Astrocyte of the hippocampus (primary cell): ENCODE measurements around the gene ASTE1.
"Not testable (repeated sequence)": the region's sequence is repeated elsewhere in the genome, so short reads cannot be mapped to it uniquely, and the experiment has no call there.

Experiments
- DNase-seq: peaks from one replicate; pipeline ENCODE4 v3.0.0; 2011; ENCODE audit warnings: low read depth, low spot score

ASTE1 gene

GRCh38 chr3:131008326-131008725 lies 18.3 kb downstream of the ASTE1 start:
- no peak for DNase-seq

- no peak for DNase-seq
Observed at GRCh38 chr3:131007782-131008181, 18.8 kb downstream of the ASTE1 start.

DNA sequence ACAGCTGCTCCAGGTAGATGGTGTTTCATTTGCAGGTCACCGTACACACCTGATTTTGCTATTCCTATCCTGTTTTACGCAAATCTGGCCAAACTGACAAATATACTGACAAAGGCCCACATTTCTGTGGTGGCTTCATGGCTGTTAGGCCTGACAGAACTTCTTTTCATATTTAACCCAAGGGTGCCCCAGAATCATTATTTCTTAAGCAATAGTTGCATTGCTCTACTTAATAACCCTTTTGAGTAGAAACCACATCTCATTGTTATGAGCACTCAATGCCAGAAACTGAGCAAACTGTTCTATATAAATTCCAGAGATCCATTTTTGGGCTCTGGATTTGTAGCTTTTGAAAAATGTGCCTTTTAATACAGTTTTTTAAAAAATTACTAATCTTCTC lies 19.4 kb downstream of the ASTE1 start:
- no peak for DNase-seq

DNA sequence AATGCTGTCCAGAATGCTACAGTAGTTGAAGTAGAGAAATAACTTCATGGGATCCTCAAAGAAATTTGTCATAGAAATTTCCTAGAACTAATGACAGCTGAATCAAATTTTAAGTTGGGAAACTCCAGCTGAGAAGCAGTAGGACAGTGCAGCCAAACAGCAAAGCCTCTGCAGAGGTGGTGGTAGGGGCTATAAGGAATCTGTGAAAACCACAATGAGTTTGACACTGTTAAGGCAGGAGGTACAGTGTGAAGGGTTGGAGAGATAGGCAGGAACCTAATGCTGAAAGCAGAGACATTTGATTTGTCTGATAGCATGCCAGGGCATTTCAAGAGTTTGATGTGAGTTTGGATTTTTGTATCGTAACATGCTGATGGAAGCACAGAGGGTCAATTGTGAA lies 22.0 kb downstream of the ASTE1 start:
- no peak for DNase-seq

GRCh38 chr3:131001071-131001470 lies 25.6 kb downstream of the ASTE1 start:
- no peak for DNase-seq

DNA sequence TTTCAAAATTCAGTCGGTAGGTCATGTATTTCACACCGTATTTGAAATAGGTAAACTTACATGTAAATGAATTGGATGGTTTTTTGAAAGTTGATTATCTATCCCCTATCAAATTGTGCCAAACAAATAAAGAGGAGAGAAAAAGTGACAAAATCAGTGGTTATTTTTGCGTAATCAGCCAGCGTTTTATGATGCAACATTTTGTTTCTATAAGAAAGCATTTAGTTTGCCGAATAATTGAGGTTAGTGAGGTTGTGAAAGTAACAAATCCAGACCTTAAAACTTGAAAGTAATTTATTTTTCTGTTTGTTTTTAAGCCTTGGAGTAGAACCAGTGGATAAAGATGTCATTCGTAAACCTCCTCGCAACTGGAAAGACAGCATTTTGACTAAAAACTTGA lies 29.3 kb downstream of the ASTE1 start:
- DNase-seq: no peak

DNA sequence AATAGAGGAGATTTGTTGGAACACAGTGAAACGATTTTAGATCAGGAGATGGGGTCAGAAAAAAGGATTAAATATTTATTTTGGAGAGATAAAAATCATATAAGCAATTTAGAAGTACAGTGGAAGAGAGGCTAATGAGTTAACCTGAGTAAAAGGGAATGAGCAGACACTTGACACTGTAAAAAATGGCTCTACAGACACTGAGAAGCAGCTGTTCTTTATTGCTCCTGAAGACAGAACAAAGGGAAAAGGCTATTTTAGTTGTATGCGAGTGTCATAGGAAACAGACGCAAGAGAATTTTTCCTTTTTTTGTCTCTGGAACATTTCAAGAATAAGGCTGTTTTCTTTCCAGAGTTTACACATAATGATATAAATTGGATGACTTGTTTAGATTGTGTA lies 34.3 kb downstream of the ASTE1 start:
- DNase-seq: no peak

DNA sequence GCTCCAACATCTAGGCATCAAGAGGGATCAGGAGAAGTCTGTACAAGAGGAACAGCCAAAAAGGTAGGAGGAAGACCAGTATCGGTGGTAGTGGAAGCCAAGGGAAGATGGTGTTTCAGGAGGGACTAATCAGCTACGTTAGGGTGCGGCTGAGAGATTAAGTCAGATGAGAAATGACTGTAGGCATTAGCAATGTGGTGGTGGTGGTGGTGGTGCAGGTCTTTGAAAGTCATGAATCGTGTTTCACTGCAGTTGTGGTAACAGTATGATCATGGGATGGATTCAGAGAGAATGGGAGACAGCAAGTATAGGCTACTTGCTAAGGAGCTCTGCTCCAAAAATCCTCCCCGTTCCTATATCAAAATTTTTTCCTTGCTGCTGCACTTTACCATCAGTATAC lies 35.5 kb downstream of the ASTE1 start:
- no peak for DNase-seq

DNA sequence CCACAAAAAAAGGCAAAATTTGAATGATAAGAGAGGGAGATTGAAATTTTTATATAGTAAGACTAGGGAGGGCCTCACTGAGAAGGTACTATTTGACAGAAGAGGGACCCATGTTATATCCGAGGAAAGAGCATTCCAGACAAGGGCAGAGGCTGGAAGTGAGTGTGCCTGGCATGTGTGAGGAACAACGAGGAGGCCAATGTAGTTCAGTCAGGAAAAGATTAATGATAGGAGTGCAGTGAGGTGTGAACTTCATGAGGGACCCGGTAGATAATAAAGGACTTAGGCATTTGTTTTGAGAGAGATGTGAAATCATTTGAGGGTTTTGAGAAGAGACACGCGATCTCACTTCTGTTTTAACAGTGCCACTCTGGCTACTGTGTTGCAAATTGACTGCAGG lies 36.3 kb downstream of the ASTE1 start:
- DNase-seq: no peak

DNA sequence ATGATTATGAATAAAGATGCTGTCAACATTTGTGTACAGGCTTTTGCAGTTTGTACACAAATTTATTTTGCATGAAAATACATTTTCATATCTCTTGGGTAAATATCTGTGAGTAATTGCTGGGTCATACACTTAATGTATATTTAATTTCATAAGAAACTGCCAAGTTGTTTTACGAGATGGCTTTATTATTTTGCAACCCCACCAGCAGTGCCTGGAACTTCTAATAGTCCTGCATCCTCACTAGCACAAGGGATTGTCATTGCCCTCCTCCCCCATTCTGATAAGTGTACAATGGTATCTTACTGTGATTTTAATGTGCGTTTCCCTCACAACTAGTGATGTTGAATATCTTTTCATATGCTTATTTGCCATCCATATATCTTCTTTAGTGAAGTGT lies 45.2 kb downstream of the ASTE1 start:
- DNase-seq: no peak

DNA sequence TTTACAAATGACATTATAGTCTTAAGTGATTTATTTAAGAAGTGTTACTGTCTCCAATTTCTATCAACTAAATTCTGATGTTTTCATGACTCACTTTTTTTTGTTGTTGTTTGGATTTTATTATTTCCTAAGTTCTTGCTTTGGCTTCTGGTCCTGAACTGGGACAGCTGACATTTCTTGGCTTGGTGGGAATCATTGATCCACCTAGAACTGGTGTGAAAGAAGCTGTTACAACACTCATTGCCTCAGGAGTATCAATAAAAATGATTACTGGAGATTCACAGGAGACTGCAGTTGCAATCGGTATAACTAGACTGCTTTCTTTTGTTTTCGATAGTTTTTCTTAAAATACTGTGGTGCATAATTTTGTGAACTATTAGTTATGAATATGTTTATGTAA lies 47.5 kb downstream of the ASTE1 start:
- no peak for DNase-seq

DNA sequence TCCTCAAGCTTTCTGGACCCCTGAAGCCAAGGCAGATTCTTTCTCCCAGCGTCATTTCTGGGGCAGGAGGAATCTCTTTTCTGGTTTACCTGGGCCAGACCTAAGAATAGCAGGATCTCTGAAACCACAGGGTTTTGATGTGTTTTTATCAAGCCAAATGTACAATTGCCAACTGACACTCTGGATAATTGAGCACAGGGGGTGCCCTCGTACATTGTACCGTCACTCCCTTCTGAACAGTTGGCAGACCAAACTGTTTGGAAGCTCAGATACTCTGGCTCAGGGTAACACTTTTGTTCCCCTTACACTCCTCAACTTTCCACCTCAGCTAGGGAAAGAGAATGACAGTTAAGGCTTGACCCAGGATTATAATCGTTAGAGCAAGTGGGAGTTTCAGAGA lies 49.9 kb downstream of the ASTE1 start:
- DNase-seq: no peak

DNA sequence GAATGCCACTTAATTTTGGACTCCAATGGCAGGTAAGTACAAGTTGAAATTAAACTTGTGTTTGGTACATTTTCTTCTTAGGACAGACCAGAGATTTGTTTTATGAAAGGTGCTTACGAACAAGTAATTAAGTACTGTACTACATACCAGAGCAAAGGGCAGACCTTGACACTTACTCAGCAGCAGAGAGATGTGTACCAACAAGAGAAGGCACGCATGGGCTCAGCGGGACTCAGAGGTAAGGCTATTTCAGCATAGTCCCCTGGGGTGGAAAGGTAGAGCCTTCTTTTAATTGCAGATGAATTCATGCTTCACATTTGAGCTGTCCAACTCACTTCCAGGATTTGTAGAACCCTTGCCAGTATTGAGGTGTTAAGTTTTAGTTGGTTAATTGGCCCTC lies 51.4 kb downstream of the ASTE1 start:
- no peak for DNase-seq

DNA sequence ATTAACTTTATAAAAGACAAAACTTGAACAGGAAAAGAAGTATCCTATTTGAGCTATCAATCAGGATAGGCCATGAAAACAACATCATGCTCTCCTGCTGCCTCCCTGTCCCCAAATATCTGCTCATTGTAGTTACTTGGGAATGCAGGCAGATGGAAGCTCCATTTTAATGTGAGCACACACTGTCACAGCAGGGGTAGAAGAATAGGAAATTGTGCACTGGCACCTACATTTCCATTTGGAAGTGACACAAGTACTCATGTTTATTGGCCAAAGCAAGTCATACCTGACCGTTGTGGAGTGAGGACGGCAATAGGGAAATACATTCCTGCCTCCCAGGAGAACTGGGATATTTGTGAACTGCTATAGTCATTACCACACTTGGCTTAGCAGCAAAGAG lies 52.4 kb downstream of the ASTE1 start:
- DNase-seq: no peak

DNA sequence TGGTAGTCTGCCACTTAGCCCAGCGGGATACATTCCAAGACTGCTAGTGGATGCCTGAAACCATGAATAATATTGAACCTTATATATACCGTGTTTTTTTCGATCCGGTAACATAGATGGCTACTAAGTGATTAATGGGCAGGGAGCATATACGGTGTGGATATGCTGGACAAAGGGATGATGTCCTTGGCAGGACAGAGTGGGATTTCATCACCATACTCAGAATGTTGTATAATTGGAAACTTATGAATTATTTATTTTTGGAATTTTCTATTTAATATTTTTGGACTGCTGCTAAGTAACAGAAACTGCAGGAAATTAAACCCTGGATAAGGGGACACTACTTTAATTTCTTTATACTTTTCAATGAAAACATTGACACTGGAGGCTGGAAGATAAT lies 53.2 kb downstream of the ASTE1 start:
- no peak for DNase-seq

DNA sequence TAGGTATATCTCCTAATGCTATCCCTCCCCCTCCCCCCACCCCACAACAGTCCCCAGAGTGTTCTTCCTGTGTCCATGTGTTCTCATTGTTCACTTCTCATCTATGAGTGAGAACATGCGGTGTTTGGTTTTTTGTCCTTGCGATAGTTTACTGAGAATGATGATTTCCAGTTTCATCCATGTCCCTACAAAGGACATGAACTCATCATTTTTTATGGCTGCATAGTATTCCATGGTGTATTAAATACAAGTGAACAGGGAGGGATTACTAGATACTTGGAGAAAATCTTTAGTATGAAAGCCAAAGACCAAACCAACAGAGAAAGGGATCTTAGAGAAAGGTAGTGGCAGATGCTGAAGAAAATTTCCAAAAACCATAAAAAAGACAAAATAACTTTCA lies 54.0 kb downstream of the ASTE1 start:
- DNase-seq: not testable (repeated sequence)

- no peak for DNase-seq
Observed at GRCh38 chr3:130971208-130971607, 55.4 kb downstream of the ASTE1 start.

GRCh38 chr3:130969621-130970020 lies 57.0 kb downstream of the ASTE1 start:
- DNase-seq: no peak

DNA sequence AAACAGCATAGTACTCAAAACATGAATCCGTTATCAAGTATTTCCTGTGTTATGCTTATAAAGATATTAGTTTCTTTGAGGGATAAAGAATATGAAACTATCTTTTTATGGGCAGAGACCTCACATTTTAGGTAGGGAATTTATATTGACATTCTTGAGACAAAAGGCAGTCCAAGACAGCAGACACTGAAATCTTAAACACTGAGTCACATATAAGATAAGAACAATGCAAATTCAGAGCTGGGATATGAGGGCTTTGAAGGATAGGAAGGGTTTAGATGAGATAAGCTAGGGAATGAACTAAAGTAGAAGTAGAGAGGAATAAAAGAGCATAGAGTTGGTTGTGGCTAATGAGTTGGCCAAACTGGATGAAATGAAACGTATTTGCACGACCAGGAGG lies 58.4 kb downstream of the ASTE1 start:
- DNase-seq: peak; percentile 46

DNA sequence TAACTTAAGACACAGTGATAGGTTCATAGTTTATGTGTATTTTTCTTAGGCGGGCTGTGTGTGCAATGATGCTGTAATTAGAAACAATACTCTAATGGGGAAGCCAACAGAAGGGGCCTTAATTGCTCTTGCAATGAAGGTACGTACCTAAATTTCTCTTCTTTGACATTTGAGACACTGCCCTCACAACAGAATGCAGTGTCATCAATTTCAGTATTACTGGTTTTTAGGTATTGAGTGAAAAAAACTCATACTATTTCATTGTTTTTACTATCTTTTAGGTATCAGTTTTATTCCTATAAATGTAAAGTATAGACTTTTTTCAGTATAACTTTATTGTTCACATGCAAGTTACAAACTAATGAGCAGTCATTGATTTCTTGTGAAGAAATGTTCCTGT lies 59.3 kb downstream of the ASTE1 start:
- DNase-seq: no peak

- peak; percentile 93 for DNase-seq
Observed at GRCh38 chr3:130963878-130964277, 62.7 kb downstream of the ASTE1 start.
